Tibial artery (tissue), 4 donors: ENCODE results near the gene WDR46.

Experiments used
- DNase-seq, 2 donors: peaks; one replicate each; pipeline ENCODE4 v3.0.0-alpha.2; 2019
- H3K27ac ChIP-seq, 2 donors: fragments of 200-600 bp; sonication (generic) in 1 of 2; 1 replicate in 1 of 2; 2 replicates in 1 of 2; pipeline ENCODE4 v1.5.1; 2018 to 2019; ENCODE audit warnings: mild to moderate bottlenecking in 1 of 2
- H3K27me3 ChIP-seq, 2 donors: fragments of 200-600 bp; sonication (generic) in 1 of 2; one replicate each; pipeline versions ENCODE4 v1.5.1 to v1.6.0; 2016 to 2019
- H3K36me3 ChIP-seq, 3 donors: fragments of 200-600 bp; sonication (generic) in 2 of 3; one replicate each; pipeline ENCODE4 v1.5.1; 2016 to 2019; ENCODE audit warnings: mild to moderate bottlenecking in 2 of 3
- H3K4me1 ChIP-seq, 4 donors: fragments of 200-600 bp; sonication (generic) in 2 of 4; 1 replicate in 3 of 4; 2 replicates in 1 of 4; pipeline ENCODE4 v1.5.1; 2016 to 2019
- H3K4me3 ChIP-seq, 2 donors: fragments of 200-600 bp; sonication (generic) in 1 of 2; 1 replicate in 1 of 2; 2 replicates in 1 of 2; pipeline ENCODE4 v1.5.1; 2018 to 2019; ENCODE audit warnings: mild to moderate bottlenecking in 2 of 2
- H3K9me3 ChIP-seq, 3 donors: fragments of 200-600 bp; sonication (generic) in 1 of 3; one replicate each; pipeline ENCODE4 v1.5.1; 2016 to 2019
- intact Hi-C: fragments of 100-400 bp; cut with DNase I; formaldehyde crosslinking; loops from one replicate; pipeline ENCODE4 v1.15.0; 2023; ENCODE audit warnings: low total_unique reads
- TF ChIP-seq, protein P1 (sequence below), 2 experiments: fragments of 200-600 bp in 1 of 2; fragments of 450-650 bp in 1 of 2; IDR thresholded peaks; one replicate each; pipeline ENCODE4 v1.5.1; 2017 to 2019; ENCODE audit warnings: antibody characterized with exemption in 2 of 2, mild to moderate bottlenecking in 1 of 2, moderate library complexity in 1 of 2

WDR46 gene

DNA sequence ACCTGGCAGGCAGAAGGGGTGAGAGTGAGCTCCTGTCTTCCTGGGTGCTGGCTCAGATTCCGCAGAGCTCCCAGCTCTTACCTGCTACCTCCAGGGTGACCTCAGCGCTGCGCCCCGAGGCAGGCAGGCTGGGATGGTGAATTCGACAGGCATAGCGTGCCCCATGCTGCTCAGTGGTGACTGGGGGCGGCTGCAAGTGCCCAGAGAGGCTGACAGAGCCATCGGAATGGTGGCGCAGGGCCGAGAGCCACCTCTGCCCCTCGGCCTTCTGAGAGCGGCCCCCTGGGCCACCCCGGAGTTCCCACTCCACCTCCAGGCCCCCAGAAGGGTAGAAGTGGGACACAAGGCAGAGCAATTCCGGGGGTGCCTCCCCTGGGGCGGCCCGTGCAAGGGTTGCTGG is 15.2 kb upstream of the WDR46 start:
- no peak for DNase-seq
- Histone ChIP-seq H3K4me3 (no peak overlapping the region), H3K4me1 (peaks cover 0 to 25% (median 12%) of the 10 kb centered on the region in 4 donors), H3K27ac (no peak overlapping the region), H3K9me3 (no peaks in the 10 kb centered on the region), H3K36me3 (peaks cover 13 to 43% (median 16%) of the 10 kb centered on the region in 3 donors), H3K27me3 (no peaks in the 10 kb centered on the region)
- TF ChIP-seq, protein P1, sequence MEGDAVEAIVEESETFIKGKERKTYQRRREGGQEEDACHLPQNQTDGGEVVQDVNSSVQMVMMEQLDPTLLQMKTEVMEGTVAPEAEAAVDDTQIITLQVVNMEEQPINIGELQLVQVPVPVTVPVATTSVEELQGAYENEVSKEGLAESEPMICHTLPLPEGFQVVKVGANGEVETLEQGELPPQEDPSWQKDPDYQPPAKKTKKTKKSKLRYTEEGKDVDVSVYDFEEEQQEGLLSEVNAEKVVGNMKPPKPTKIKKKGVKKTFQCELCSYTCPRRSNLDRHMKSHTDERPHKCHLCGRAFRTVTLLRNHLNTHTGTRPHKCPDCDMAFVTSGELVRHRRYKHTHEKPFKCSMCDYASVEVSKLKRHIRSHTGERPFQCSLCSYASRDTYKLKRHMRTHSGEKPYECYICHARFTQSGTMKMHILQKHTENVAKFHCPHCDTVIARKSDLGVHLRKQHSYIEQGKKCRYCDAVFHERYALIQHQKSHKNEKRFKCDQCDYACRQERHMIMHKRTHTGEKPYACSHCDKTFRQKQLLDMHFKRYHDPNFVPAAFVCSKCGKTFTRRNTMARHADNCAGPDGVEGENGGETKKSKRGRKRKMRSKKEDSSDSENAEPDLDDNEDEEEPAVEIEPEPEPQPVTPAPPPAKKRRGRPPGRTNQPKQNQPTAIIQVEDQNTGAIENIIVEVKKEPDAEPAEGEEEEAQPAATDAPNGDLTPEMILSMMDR (IDR thresholded peaks at IDR 0.05) = no peak
- intact Hi-C loops = no loop called here

GRCh38 chr6:33301877-33302276 is 12.8 kb upstream of the WDR46 start:
- Histone ChIP-seq H3K4me1 (peaks cover 0 to 36% (median 23%) of the 10 kb centered on the region in 4 donors), H3K27ac (no peak overlapping the region), H3K27me3 (no peaks in the 10 kb centered on the region), H3K36me3 (peaks cover 13 to 44% (median 16%) of the 10 kb centered on the region in 3 donors), H3K4me3 (no peak overlapping the region), H3K9me3 (no peaks in the 10 kb centered on the region)
- no peak for DNase-seq
- TF ChIP-seq, protein P1 (IDR thresholded peaks at IDR 0.05) = no peak
- intact Hi-C loops = no loop called here

DNA sequence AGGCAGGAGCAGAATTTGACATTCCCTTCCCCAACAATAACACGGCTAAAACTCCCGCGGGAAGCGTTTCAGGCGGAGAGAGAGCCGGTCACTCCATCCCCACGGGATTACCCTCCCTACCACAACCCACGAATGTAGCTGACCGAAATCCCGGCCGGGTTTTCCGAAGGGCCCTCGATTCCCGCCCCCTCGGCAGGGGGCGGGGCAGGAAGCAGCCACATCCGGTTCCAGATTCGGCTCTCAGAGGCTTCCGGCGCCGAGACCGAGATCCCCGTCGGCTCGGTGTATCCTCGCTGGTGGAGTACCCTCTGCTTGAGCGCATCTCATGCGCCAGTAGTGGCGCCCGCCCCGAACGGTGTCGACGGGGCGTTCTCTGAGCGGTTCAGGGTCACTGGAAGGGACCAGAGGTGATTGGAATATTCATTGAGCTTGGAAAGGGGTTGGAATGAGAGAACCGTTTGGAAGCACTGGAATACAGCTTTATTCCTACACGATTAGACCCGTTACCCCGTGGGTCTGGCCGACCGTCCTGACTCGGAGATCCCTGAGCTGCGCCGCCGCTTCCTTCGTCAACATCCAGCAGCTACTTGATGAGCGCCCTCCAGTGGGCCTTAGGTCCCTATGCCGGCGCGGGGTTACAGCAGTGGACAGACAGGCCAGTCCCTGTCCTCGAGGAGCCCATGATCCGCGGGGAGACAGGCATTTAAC is 10.4 kb upstream of the WDR46 start:
- Histone ChIP-seq H3K4me1 (peaks cover 0 to 42% (median 24%) of the 10 kb centered on the region in 4 donors), H3K9me3 (no peaks in the 10 kb centered on the region), H3K27ac (peak overlapping the region; percentile 94 to 97), H3K36me3 (peaks cover 11 to 50% (median 33%) of the 10 kb centered on the region in 3 donors), H3K27me3 (no peaks in the 10 kb centered on the region), H3K4me3 (peak overlapping the region; percentile 76 to 79)
- peak; percentile 89 to 96 for DNase-seq
- TF ChIP-seq, protein P1 (IDR thresholded peaks at IDR 0.05) = peak; percentile 65 to 68
- intact Hi-C loops = loop anchor here (10.0 kb wide), 1 partner anchor 115 kb away; the partner anchor contains the start of genes CUTA and PHF1

DNA sequence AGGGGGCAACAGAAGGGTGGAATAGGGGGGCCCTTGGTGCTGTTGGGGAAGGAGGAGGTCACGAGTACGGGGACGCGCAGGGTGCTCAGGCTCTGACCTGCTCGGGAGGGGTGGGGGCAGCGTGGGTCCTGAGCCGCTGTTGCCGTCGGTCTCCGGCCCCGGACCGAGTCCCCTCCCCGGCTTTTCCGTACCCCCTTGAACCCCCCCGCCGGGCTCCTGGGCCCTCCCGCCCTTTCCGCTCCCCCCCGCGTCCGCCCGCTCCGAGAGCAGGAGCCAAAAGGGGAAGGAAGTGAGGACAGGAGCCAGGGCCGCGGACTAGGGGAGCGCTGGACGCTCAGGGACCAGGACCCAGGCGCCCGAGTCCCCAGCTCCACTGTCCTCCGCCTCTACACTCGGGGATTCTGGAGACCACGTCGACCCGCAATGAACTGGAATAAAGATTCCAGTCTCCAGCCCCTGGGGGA is 9.8 kb upstream of the WDR46 start, which contains the start of gene RGL2:
Gene RGL2 (minus strand): TSS at position 170 of the 464 bp plus-strand sequence. CDS start 332 bp downstream, outside the sequence.
- DNase-seq = peak; percentile 88 to 95
- Histone ChIP-seq H3K4me1 (peaks cover 0 to 42% (median 24%) of the 10 kb centered on the region in 4 donors), H3K36me3 (peaks cover 6 to 50% (median 30%) of the 10 kb centered on the region in 3 donors)

GRCh38 chr6:33297956-33298772 is 9.1 kb upstream of the WDR46 start:
- Histone ChIP-seq H3K27ac (peak overlapping the region; percentile 94 to 97), H3K4me1 (peaks cover 0 to 42% (median 24%) of the 10 kb centered on the region in 4 donors), H3K36me3 (peaks cover 7 to 50% (median 33%) of the 10 kb centered on the region in 3 donors), H3K27me3 (no peaks in the 10 kb centered on the region), H3K9me3 (no peaks in the 10 kb centered on the region), H3K4me3 (peak overlapping the region; percentile 76 to 79)
- TF ChIP-seq, protein P1 (IDR thresholded peaks at IDR 0.05) = no peak
- intact Hi-C loops = loop anchor here (10.0 kb wide), 1 partner anchor 117 kb away; the partner anchor contains the start of genes CUTA and PHF1
- DNase-seq = peak; percentile 85 to 88

More for the DNA sequence above, 9.8 kb upstream of the WDR46 start, which contains the start of gene RGL2:
- peak within 1 kb of the TSS; percentile 94 to 97 for H3K27ac ChIP-seq
- H3K27me3 ChIP-seq = no peaks in the 10 kb centered on the region
- TF ChIP-seq, protein P1 (IDR thresholded peaks at IDR 0.05) = no peak
- no peaks in the 10 kb centered on the region for H3K9me3 ChIP-seq
- intact Hi-C loops = loop anchor here (10.0 kb wide), 1 partner anchor 116 kb away; the partner anchor contains the start of genes CUTA and PHF1
- peak within 1 kb of the TSS; percentile 76 to 79 for H3K4me3 ChIP-seq
